Ovary (tissue), 9 donors: ENCODE measurements around the gene PEPD. TPM values are rescaled to one million over a fixed set of nuclear protein-coding genes. Genes with fewer than 3 reads are reported as not detected.

ENCODE experiments used
- DNase-seq, 5 donors: peaks; one replicate each; pipeline ENCODE4 v3.0.0-alpha.2; 2019 to 2020
- H3K27ac ChIP-seq, 2 donors: fragments of 200-600 bp; one replicate each; pipeline versions ENCODE4 v1.5.1 to v1.8.0; 2019 to 2022
- H3K27me3 ChIP-seq: fragments of 200-600 bp; one replicate; pipeline ENCODE4 v1.8.0; 2022
- H3K36me3 ChIP-seq: fragments of 200-600 bp; sonication (generic); one replicate; pipeline ENCODE4 v1.5.1; 2019
- H3K4me1 ChIP-seq: one replicate; pipeline ENCODE4 v1.8.1; 2013; ENCODE audit warnings: mild to moderate bottlenecking, moderate library complexity; ENCODE audit not compliant: insufficient read depth
- H3K4me3 ChIP-seq: fragments of 200-600 bp; sonication (generic); one replicate; pipeline ENCODE4 v1.5.1; 2017
- H3K9me3 ChIP-seq, 2 donors: fragments of 200-600 bp in 1 of 2; sonication (generic) in 1 of 2; one replicate each; pipeline versions ENCODE4 v1.5.1 to v1.8.1; 2013 to 2019; ENCODE audit warnings: mild to moderate bottlenecking in 1 of 2, moderate library complexity in 1 of 2
- CTCF ChIP-seq, 3 donors: fragments of 450-650 bp in 2 of 3; fragments of 200-600 bp in 1 of 3; IDR thresholded peaks; one replicate each; pipeline versions ENCODE4 v1.5.1 to v1.8.0; 2016 to 2022; ENCODE audit warnings: antibody characterized with exemption in 3 of 3, mild to moderate bottlenecking in 1 of 3
- EP300 ChIP-seq: sonication (generic); formaldehyde crosslinking; IDR thresholded peaks from one replicate; pipeline ENCODE4 v1.6.1; 2017; ENCODE audit warnings: antibody characterized with exemption
- POLR2A ChIP-seq: fragments of 450-650 bp; IDR thresholded peaks from one replicate; pipeline ENCODE4 v1.6.1; 2017; ENCODE audit warnings: antibody characterized with exemption, mild to moderate bottlenecking, moderate library complexity
- WGBS, 3 donors: extraction: QIAGEN DNeasy Blood & Tissue Kit in 1 of 3; methylation state at CpG; one replicate each; pipeline versions ENCODE4 v1.1.5 to v1.1.7; 2013 to 2017; 5-methylcytosine and 5-hydroxymethylcytosine counted together
- intact Hi-C, 4 donors: fragments of 100-400 bp; cut with DNase I; formaldehyde crosslinking; loops; one replicate each; pipeline versions ENCODE4 v1.11.0 to v1.15.1; 2022 to 2023
- polyA plus RNA-seq, 2 donors: library from polyadenylated mRNA; stranded (reverse); fragments of 200-250 nt in 1 of 2; fragments of 350-450 nt in 1 of 2; fragmentation: Illumina TruSeq in 1 of 2; extraction: RNeasy Lipid Tissue Mini Kit (QIAGEN cat#74804) in 1 of 2; gene quantifications; one replicate each; pipeline ENCODE4 v1.2.3, GENCODE V29; 2013 to 2014
- total RNA-seq, 7 donors: library from RNA; depleted of rRNA in 2 of 7; stranded (reverse); fragments of >200 nt in 2 of 7; fragmentation: NEBNext Ultra II Directional in 3 of 7; extraction: Animal tissue kit (Norgen Biotek cat#: 25700) in 3 of 7; gene quantifications; one replicate each; pipeline versions ENCODE4 v1.1.0 to v1.2.4, GENCODE V29; 2016 to 2023
- donor health status: DM: no; HTN: no; CAD: no; lungs with moderate emphysema.
- donor health status: DM: no; HTN: no; CAD: no.
- donor health status: Bipolar disorder and iron deficiency.
- donor health status: DM: yes; HTN: yes; CAD: no.
- donor health status: DM: no; HTN: no; CAD: no.
- donor health status: DM: yes; HTN: yes; CAD: no.

The PEPD gene
- total and polyA plus RNA-seq, 9 donors, result 38.7 to 66.9 (median 58.9) TPM

GRCh38 chr19:33464733-33465115 is 56.9 kb downstream of the PEPD start:
- H3K4me1 ChIP-seq, result no peaks in the 10 kb centered on the region
- DNase-seq, result peak in 1 of 5 donors; percentile 8
- no peak overlapping the region for H3K4me3 ChIP-seq
- no peak overlapping the region for H3K27ac ChIP-seq
- H3K9me3 ChIP-seq, result no peaks in the 10 kb centered on the region
- TF ChIP-seq CTCF (IDR thresholded peaks at IDR 0.05) (no peak), EP300 (no peak), POLR2A (no peak)
- WGBS, 3 donors, result 87 to 90% (median 89%) methylated on average over 10 of the region's 10 CpGs
- H3K36me3 ChIP-seq, result no peaks in the 10 kb centered on the region
- H3K27me3 ChIP-seq, result no peaks in the 10 kb centered on the region
- intact Hi-C loops, result no loop called here

DNA sequence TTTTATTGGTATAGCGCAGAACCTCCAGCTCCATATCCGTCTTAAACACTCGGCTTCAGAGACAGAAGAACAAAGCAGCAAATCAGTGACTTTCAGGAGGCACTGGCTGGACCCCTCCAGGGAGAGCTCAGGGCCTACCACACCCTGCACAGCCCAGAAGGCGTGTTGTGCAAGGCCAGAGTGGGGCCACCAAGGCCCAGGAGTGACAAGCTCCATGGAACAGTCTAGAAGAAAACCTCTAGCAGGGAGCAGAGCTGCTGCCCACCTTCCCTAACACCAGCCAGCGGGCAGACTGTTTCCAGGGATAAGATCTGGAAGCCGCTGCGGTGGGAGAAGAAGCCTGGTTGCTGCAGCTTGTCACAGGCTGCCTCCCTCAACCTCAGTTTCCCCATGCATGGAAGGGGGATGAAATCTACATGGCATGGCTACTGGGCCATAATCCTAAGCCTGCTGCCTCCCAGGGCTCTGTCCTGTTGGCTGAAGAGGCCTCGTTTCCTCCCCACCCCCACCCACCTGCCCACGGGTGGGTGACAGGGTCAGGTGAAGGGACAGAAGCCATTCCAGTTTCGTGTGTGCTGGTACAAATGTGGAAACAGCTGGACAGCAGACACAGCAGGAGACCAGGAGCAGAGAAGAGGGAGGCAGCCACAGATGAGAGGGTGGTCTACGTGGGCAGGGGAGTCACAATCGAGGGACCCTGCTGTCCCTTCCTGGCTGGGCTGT is 57.4 kb downstream of the PEPD start:
- TF ChIP-seq POLR2A, result no peak
- TF ChIP-seq CTCF (IDR thresholded peaks at IDR 0.05), result no peak
- TF ChIP-seq EP300, result no peak
- no peaks in the 10 kb centered on the region for H3K36me3 ChIP-seq
- no peak overlapping the region for H3K27ac ChIP-seq
- H3K4me1 ChIP-seq, result no peaks in the 10 kb centered on the region
- intact Hi-C loops, result no loop called here
- WGBS, 3 donors, result 84 to 87% (median 87%) methylated on average over 12 of the region's 12 CpGs
- H3K9me3 ChIP-seq, result no peaks in the 10 kb centered on the region
- no peaks in the 10 kb centered on the region for H3K27me3 ChIP-seq
- peak in 1 of 5 donors; percentile 21 for DNase-seq
- no peak overlapping the region for H3K4me3 ChIP-seq

- intact Hi-C loops, result no loop called here
- WGBS, 3 donors, result 75 to 81% (median 77%) methylated on average over 10 of the region's 10 CpGs
Measured at GRCh38 chr19:33463199-33463598, 58.4 kb downstream of the PEPD start.

GRCh38 chr19:33462112-33462791 is 59.3 kb downstream of the PEPD start:
- Histone ChIP-seq H3K27me3 (no peaks in the 10 kb centered on the region), H3K4me3 (no peak overlapping the region), H3K4me1 (no peaks in the 10 kb centered on the region), H3K36me3 (no peaks in the 10 kb centered on the region), H3K27ac (no peak overlapping the region), H3K9me3 (no peaks in the 10 kb centered on the region)
- DNase-seq, result peak in 1 of 5 donors; percentile 15
- intact Hi-C loops, result no loop called here
- WGBS, 3 donors, result 80 to 84% (median 82%) methylated on average over 16 of the region's 16 CpGs
- TF ChIP-seq CTCF (IDR thresholded peaks at IDR 0.05) (no peak), POLR2A (no peak), EP300 (no peak)

More at GRCh38 chr19:33463199-33463598, 58.4 kb downstream of the PEPD start:
- no peak for DNase-seq
- no peaks in the 10 kb centered on the region for H3K4me1 ChIP-seq
- H3K4me3 ChIP-seq, result no peak overlapping the region
- H3K27me3 ChIP-seq, result no peaks in the 10 kb centered on the region
- no peaks in the 10 kb centered on the region for H3K36me3 ChIP-seq
- H3K9me3 ChIP-seq, result no peaks in the 10 kb centered on the region
- H3K27ac ChIP-seq, result no peak overlapping the region
- TF ChIP-seq POLR2A (no peak), EP300 (no peak), CTCF (IDR thresholded peaks at IDR 0.05) (no peak)
